Jurkat, Clone E6-1 (cell line): ENCODE results near the gene ROR1.
A peak's percentile ranks its signal among the peaks of the same experiment; 100 is the strongest.

Experiments
- DNase-seq: peaks from one replicate; pipeline ENCODE4 v3.0.0-alpha.2; 2011; ENCODE audit warnings: low read depth, low spot score
- H3K4me3 ChIP-seq: 2 replicates; pipeline ENCODE4 v1.5.1; 2011; ENCODE audit warnings: mild to moderate bottlenecking, low read length, control low read depth, moderate library complexity

Gene ROR1

GRCh38 chr1:63917571-63918417 lies 144.0 kb downstream of the ROR1 start:
- no peak for DNase-seq

GRCh38 chr1:63918418-63918945 lies 144.7 kb downstream of the ROR1 start:
- DNase-seq = no peak
- H3K4me3 ChIP-seq = no peak overlapping the region

More at GRCh38 chr1:63917571-63918417, 144.0 kb downstream of the ROR1 start:
- no peak overlapping the region for H3K4me3 ChIP-seq

- H3K4me3 ChIP-seq = no peak overlapping the region
- no peak for DNase-seq
Observed at GRCh38 chr1:63920154-63921117, 146.6 kb downstream of the ROR1 start.

GRCh38 chr1:63921359-63921758 lies 147.5 kb downstream of the ROR1 start:
- H3K4me3 ChIP-seq = no peak overlapping the region
- DNase-seq = no peak

- no peak overlapping the region for H3K4me3 ChIP-seq
- DNase-seq = no peak
Observed at GRCh38 chr1:63921802-63922201, 148.0 kb downstream of the ROR1 start.

- no peak overlapping the region for H3K4me3 ChIP-seq
- DNase-seq = no peak
Observed at GRCh38 chr1:63922848-63923247, 149.0 kb downstream of the ROR1 start.

- DNase-seq = no peak
- no peak overlapping the region for H3K4me3 ChIP-seq
Observed at GRCh38 chr1:63923302-63923701, 149.5 kb downstream of the ROR1 start.

- no peak for DNase-seq
- H3K4me3 ChIP-seq = no peak overlapping the region
Observed at GRCh38 chr1:63924600-63924999, 150.8 kb downstream of the ROR1 start.

GRCh38 chr1:63928186-63929105 lies 154.6 kb downstream of the ROR1 start:
- DNase-seq = no peak
- H3K4me3 ChIP-seq = no peak overlapping the region

GRCh38 chr1:63929106-63929478 lies 155.3 kb downstream of the ROR1 start:
- no peak for DNase-seq
- H3K4me3 ChIP-seq = no peak overlapping the region

- no peak overlapping the region for H3K4me3 ChIP-seq
- no peak for DNase-seq
Observed at GRCh38 chr1:63931468-63931867, 157.7 kb downstream of the ROR1 start.

GRCh38 chr1:63934697-63935096 lies 160.9 kb downstream of the ROR1 start:
- no peak for DNase-seq
- H3K4me3 ChIP-seq = no peak overlapping the region

GRCh38 chr1:63935143-63935542 lies 161.3 kb downstream of the ROR1 start:
- DNase-seq = no peak
- H3K4me3 ChIP-seq = no peak overlapping the region

- DNase-seq = peak; percentile 34
- H3K4me3 ChIP-seq = no peak overlapping the region
Observed at GRCh38 chr1:63935553-63935952, 161.7 kb downstream of the ROR1 start.

- H3K4me3 ChIP-seq = no peak overlapping the region
- DNase-seq = no peak
Observed at GRCh38 chr1:63936276-63936675, 162.5 kb downstream of the ROR1 start.

- no peak overlapping the region for H3K4me3 ChIP-seq
Observed at GRCh38 chr1:63936801-63937200, 163.0 kb downstream of the ROR1 start.

GRCh38 chr1:63937461-63938022 lies 163.7 kb downstream of the ROR1 start:
- H3K4me3 ChIP-seq = no peak overlapping the region
- no peak for DNase-seq

More at GRCh38 chr1:63936801-63937200, 163.0 kb downstream of the ROR1 start:
- DNase-seq = no peak

- DNase-seq = no peak
- H3K4me3 ChIP-seq = no peak overlapping the region
Observed at GRCh38 chr1:63940440-63940839, 166.6 kb downstream of the ROR1 start.
